ENCODE results near the gene MASP1.

DNA sequence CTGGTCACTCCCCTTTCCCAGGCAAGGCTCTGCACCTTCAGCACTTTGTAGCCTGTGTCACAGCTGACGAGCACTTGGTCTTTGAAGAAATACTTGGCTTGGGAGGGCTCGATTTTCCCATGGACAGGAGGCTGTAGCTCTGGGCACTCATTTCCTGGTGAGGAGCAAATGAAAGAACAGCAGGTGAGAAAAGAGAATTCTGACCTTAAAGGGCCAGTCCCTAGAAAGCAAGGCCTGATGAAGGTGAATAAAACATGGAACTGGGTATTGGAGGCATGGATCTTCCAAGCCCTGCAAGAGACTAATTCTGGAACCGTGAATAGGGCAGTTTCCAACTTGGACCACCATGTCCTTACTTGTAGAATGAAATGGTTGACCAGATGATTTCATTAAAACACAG, 39.9 kb downstream of the MASP1 start:
- TF ChIP-seq, protein P1, sequence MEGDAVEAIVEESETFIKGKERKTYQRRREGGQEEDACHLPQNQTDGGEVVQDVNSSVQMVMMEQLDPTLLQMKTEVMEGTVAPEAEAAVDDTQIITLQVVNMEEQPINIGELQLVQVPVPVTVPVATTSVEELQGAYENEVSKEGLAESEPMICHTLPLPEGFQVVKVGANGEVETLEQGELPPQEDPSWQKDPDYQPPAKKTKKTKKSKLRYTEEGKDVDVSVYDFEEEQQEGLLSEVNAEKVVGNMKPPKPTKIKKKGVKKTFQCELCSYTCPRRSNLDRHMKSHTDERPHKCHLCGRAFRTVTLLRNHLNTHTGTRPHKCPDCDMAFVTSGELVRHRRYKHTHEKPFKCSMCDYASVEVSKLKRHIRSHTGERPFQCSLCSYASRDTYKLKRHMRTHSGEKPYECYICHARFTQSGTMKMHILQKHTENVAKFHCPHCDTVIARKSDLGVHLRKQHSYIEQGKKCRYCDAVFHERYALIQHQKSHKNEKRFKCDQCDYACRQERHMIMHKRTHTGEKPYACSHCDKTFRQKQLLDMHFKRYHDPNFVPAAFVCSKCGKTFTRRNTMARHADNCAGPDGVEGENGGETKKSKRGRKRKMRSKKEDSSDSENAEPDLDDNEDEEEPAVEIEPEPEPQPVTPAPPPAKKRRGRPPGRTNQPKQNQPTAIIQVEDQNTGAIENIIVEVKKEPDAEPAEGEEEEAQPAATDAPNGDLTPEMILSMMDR (IDR thresholded peaks at IDR 0.05): no peak
- no peak for TF ChIP-seq POLR2A (IDR thresholded peaks at IDR 0.05)
